GM23248 (cell line): ENCODE measurements around the gene ZKSCAN4.

Source experiments
- EZH2 ChIP-seq: fragments of 200-600 bp; sonication (generic); IDR thresholded peaks from 2 replicates; pipeline ENCODE4 v1.6.1; 2018; ENCODE audit warnings: antibody characterized with exemption, mild to moderate bottlenecking; ENCODE audit not compliant: insufficient read depth, poor library complexity, severe bottlenecking
- EZH2phosphoT487 ChIP-seq: fragments of 200-600 bp; sonication (generic); IDR thresholded peaks from 2 replicates; pipeline ENCODE4 v1.6.1; 2018; ENCODE audit warnings: antibody characterized with exemption, moderate library complexity, mild to moderate bottlenecking, low read depth; ENCODE audit not compliant: insufficient read depth

GRCh38 chr6:28217890-28218289 lies 34.2 kb downstream of the ZKSCAN4 start:
- no peak for TF ChIP-seq EZH2phosphoT487
- no peak for TF ChIP-seq EZH2
